Urothelium cell line (cell line): ENCODE results near the gene LONP1.
"Not testable (repeated sequence)": the region's sequence is repeated elsewhere in the genome, so short reads cannot be mapped to it uniquely, and the experiment has no call there.

Experiments
- DNase-seq: peaks from one replicate; pipeline ENCODE4 v3.0.0; 2011; ENCODE audit warnings: low spot score, mixed read lengths
- FAIRE-seq: peaks from 2 replicates; lab custom pipeline; 2011; peaks lifted over from hg19 to GRCh38; lab: Jason Lieb, UNC

LONP1 gene

GRCh38 chr19:5694167-5694955, 25.6 kb downstream of the LONP1 start:
- no peak for DNase-seq

DNA sequence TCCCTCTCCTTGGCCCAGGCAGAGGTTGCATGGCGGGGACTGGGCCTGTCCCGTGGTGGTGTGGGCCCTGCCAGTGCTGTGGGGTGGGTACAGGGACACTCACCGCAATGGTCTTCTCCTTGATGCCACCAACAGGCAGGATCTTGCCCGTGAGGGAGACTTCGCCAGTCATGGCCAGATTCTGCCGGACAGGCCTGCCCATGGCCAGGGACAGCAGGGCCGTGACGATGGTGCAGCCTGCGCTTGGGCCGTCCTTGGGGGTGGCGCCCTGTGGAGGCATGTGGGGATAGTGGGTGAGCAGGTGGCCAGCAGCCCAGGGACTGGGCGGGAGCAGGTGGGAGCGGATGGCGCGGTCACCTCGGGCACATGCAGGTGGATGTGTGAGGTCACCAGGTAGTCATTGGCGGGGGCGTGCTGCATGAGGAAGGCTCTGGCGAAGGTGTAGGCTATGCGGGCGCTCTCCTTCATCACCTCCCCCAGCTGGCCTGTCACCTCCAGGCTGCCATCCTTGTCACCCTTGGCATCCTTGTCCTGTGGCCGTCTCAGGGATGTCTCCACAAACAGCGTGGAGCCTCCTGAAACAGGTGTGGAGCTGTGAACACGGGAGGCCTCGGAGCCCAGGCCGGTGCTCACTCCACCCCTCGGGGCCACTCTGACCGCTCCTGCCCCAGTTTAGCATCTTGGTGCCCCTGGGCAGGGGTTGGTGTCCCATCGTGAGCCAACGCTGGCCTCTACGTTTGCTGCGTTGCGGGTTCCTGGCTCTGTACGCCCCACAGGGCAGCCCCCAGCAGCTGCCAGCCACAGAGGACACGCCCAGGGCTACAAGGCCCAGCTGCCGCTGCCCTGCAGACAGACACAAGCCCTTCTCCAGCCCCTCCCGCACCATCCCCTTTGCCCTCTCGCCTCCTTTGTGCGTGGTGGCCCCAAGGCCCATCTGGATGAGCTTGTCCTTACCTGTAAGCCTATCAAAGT, 26.5 kb downstream of the LONP1 start:
- DNase-seq (no peak), FAIRE-seq (no peak)

More at GRCh38 chr19:5694167-5694955, 25.6 kb downstream of the LONP1 start:
- FAIRE-seq: no peak

DNA sequence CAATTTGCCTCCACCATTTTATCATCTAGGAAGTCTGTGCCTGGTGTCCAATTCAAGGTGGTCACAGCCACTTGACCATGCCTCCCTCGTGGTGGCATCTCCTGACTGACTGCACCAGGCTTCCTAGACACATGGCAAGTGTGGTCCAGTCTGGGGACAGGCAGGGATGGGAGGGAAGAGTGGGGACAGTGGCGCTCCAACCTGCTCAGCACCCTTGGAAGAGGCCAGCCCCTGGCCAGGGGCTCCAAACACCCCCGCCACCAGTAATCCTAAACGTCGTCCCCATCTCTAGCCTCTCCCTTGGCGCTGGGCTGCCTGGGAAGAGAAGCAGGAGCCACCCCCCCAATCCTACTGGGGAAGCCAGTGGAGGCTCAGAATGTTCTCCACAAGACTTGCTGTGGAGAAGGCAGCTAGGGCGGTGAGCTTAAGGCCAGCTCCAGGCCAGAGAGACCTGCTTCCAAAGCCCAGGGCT, 27.2 kb downstream of the LONP1 start:
- DNase-seq: no peak
- no peak for FAIRE-seq

DNA sequence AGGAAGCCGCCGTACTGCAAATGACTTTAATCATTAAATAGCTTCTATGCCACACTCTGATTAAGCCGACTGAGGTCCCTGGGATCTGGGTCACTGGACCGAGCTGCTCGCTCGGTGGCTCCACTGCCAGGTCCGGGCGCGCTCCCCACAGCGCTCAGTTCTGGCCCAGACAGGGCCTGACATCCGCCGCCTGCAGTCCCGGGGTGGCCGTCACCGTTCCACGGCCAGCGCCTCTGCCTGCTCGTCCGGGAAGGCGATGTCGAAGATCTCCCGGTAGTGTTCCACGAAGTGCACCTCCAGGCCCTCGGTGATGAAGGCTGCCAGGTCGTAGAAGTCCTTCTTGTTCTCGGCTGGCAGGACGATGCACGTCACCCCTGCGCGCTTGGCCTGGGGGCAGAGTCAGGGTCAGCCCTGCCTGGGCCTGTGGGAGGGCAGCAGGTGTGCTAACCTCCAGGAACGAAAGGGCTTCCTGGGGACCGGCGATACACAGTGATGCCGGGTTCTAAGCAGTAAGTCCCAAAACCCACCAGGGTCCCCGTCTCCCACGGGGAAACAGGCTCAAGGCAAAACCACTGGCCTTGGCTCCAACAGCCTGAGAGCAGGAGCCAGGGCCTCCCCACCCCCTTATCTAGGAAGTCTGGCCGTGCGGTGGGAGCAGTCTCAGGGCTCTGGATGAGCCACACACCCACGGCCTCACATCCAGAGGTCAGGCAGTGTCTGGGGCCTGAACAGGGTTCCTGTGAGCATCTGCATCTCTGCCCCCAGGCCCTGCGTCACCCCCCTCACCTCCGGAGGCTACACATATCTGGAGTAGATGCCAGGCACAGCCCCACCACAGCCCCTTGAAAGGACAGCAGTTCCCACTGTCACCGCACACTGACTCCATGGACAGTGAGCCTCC, 27.9 kb downstream of the LONP1 start:
- FAIRE-seq (no peak), DNase-seq (no peak)

DNA sequence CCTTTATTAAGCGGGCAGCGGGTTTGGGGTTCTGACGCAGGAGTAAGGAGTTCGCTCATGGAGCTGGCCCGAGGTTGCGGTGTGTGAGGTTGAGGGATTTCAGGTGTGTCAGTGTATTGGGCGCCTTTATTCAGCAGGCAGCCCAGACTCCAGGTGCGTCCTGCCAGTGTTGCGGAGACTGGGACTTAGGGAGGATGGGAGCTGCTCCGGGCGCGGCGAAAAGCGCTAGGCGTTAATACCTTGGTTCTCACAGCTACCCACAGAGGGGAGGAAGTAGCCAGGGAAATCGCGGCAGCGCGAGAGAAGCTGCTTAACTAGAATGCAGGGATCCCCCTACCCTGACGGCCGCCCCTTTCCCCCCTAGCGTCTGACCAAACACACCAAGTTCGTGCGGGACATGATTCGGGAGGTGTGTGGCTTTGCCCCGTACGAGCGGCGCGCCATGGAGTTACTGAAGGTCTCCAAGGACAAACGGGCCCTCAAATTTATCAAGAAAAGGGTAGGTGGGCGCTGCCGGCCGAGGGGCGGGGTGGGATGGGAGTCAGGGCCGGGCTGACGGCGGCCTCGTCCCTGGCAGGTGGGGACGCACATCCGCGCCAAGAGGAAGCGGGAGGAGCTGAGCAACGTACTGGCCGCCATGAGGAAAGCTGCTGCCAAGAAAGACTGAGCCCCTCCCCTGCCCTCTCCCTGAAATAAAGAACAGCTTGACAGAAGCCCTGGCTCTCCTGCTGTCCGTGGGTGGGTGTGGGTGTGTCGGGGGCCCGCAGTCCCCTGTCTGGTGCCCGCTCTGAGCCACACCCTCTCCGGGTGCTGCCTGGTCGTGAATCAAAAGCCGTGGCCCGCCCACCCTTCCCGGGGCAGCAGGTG, 28.8 kb downstream of the LONP1 start:
- DNase-seq: no peak
- FAIRE-seq: no peak

DNA sequence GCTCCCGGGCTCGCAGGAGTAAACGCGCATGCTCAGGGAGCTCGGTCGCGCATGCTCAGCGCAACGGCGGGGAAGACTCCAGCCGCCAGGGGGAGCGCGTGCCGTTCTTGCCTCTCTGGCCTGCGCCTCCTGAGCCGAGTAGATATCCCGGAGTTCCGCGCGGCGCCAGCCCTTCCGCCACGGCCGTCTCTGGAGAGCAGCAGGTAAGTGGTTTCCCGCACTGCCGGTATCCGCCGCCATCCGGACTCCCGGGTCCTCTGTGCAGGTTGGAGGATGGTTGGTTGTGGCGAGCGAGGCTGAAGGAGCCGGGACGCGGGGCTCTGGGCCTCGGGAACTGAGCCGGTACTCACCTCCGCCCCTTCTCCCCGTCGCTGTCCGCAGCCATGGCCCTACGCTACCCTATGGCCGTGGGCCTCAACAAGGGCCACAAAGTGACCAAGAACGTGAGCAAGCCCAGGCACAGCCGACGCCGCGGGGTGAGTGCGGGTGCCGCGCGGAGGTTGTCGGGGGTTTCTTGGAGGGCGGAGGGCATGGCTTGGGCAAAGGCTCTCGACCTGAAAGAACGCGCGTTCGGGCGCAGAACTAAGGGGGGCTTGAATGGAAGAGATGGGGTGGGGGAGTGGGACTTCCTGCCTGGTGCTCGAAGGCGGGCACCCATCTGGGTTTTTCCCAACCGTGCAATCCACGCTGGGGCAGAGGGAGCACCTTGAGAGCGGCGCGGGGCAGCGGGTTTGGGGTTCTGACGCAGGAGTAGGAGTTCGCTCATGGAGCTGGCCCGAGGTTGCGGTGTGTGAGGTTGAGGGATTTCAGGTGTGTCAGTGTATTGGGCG, 29.6 kb downstream of the LONP1 start, which contains the start of gene RPL36:
Gene RPL36 (plus strand): TSS at position 171 of the 830 bp plus-strand sequence. CDS start 213 bp downstream, at position 384.
- FAIRE-seq: no peak

DNA sequence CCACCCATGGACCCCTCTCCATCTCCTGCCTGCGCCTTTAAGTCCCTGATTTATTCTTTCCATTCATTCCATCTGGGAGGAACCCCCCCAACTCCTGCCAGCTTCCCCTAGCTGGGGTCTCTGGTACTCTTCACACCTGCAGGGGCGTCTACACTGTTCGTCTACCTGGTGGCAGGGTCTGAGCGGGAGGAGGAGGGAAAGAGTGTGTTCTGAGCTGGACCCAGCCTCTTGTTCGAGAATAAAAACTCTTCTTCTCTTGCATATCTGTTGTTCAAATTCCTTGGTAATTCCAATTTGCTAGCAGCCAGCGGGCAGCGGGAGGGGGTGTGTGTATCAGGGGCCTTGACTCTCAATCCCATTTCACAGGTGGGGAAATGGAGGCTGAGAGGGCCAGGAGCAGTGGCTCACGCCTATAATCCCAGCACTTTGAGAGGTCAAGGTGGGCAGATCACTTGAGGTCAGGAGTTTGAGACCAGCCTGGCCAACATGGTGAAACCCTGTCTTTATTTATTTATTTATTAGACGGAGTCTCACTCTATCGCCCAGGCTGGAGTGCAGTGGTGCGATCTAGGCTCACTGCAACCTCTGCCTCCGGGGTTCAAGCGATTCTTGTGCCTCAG, 31.6 kb downstream of the LONP1 start:
- FAIRE-seq, DNase-seq: not testable (repeated sequence)

More for the DNA sequence above, 29.6 kb downstream of the LONP1 start, which contains the start of gene RPL36:
- peak; percentile 92 for DNase-seq

DNA sequence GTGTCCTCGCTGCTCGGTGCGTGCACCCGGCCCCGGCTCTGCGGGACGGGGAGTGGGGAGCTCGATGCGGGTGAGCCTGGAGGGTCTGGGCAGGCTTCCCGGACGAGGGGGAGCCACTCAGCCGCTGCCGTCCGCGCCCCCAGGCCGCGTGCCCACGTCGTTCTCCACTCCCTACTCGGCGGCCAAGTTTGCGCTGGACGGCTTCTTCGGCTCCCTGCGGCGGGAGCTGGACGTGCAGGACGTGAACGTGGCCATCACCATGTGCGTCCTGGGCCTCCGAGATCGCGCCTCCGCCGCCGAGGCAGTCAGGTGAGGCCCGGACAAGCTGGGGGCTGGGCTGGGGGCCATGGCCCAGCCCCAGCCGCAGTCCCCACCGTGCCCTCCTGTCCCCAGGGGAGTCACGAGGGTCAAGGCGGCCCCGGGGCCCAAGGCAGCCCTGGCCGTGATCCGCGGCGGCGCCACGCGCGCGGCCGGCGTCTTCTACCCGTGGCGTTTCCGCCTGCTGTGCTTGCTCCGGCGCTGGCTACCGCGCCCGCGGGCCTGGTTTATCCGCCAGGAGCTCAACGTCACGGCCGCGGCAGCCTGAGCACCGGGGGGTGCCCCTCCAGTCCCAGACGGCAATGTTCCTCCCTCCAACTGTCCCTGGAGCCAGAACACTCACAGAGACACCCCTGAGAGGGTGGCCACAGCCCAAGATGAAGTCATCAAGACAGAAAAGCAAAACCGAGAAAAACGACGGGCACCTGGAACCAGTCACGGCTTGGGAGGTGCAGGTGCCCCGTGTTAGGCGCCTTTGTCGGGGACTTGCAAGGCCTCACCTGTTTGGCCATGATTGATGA, 32.4 kb downstream of the LONP1 start:
- DNase-seq: no peak
- FAIRE-seq: no peak

GRCh38 chr19:5686647-5687359, 33.1 kb downstream of the LONP1 start:
- FAIRE-seq (no peak), DNase-seq (peak; percentile 84)

GRCh38 chr19:5686326-5686646, 33.7 kb downstream of the LONP1 start:
- no peak for FAIRE-seq
- DNase-seq: no peak

- DNase-seq (no peak), FAIRE-seq (no peak)
Observed at GRCh38 chr19:5684694-5685430, 35.1 kb downstream of the LONP1 start.

DNA sequence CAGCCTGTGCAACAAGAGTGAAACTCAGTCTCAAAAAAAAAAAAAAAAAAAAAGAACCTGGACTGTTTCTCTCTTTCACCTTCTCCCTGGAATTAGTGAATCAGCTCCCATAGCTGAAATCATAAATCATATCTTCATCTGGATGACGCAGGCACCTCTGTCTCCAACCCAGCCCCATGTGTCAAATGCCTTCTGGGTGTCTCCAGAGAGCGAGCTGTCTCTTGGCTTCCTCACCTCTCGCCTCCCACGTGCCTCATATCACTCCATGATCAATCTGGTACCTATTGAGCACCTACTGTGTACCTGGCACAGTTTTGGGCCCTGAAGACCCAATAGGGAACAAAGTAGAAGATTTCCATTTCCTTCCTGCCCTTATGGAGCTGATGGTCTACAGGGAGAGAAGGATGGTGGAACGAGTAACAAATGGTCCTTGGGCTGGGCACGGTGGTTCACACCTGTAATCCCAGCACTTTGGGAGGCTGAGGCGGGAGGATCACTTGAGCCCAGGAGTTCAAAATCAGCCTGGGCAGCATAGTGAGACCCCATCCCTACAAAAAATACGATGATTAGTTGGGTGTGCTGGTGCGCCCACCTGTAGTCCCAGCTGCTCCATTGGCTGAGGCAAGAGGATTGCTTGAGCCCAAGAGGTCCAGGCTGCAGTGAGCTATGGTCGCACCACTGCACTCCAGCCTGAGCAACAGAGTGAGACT, 36.6 kb downstream of the LONP1 start:
- FAIRE-seq: no peak
- no peak for DNase-seq

DNA sequence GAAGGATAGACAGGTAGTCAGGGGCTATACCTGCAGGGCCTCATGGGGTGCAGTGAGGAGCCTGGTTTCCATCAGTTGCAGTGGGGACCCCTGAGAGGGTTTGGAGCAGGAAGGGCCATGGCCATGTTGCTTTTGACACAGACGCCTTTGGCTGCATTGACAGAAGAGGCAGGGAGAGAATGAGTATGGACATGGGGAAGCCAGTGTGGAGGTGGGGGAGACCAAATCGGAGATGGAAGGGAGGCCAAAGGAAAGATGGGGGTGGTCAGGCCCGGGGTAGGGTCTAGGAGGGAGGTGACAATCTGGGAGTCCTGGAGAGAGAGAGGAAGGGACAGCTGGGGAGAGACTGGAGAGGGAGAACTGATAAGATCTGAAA, 37.9 kb downstream of the LONP1 start:
- DNase-seq (no peak), FAIRE-seq (no peak)

DNA sequence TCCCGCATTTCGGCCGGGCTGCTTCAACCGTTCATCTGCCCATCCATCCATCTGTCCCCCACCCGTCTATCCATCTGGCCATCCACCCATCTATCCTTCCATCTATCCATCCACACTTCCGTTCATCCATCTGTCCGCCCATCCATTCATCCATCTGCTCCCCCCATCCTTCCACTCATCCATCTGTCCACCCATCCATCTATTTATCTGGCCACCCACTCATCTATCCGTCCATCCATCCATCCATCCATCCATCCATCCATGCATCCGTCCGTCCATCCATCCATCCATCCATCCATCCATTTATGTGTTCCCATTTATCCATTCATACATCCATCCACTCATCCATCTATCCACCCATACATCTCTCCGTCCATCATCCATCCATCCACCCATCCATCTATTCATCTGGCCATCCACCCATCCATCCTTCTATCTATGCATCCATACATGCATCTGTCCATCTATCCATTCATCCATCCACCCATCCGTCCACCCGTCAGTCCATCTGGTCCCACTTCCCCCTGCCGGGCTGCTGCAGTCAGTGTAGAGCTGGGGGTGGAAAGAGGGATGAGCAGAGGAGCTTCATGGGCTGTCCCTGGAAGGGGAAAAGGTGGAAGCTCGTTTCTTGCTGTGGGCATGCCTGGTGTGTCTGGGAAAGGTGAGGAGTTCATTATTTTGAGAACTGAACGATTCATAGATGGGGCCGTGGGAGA, 38.4 kb downstream of the LONP1 start:
- DNase-seq: no peak
- FAIRE-seq: peak; percentile 40
